ENCODE results near the gene CTDSP2.
"Not testable (repeated sequence)": the region's sequence is repeated elsewhere in the genome, so short reads cannot be mapped to it uniquely, and the experiment has no call there.

The CTDSP2 gene

DNA sequence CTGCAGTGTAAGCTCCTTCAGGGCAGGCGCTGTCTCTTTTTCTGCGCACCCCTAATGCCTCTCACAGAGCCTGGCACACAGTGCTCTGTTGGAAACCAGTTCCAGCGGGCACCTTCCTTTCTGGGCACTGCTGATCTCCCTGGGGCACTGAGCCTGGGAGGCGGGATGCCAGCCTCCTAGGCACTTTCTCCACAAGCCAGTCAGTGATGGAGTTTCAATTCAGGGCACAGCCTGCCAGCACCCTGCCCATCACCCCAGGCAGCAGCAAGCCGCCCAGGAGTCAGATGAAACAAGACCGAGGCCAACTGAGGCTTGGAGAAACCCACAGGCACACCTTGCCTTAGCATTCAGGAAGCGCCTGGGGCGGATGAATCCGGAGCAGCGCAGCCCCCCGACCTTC is 5.7 kb upstream of the CTDSP2 start:
- no peak for DNase-seq

GRCh38 chr12:57851552-57851951 is 5.0 kb upstream of the CTDSP2 start:
- no peak for DNase-seq

GRCh38 chr12:57850854-57851430 is 4.4 kb upstream of the CTDSP2 start:
- no peak for DNase-seq

- DNase-seq, result not testable (repeated sequence)
Observed at GRCh38 chr12:57849447-57849846, 2.9 kb upstream of the CTDSP2 start.

DNA sequence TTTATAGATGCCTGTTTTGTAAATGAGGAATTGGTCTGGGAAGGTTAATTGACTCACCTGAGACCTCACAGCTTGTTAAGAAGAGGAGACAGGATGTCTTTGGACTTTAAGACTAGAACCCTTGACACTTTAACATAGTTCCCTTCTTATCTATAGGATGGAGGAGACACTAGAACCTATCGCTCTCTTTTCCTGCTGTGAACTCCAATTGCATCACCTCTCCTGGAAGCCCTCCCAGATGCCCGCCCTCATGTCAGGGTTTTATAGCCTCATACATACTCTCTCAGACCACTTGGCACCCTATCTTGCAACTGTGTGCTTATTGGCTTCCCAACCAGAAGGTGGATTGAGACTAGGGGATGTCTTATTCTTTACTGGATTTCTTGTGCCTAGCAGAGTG is 2.5 kb upstream of the CTDSP2 start:
- DNase-seq, result no peak

GRCh38 chr12:57848208-57848607 is 1.7 kb upstream of the CTDSP2 start:
- no peak for DNase-seq

GRCh38 chr12:57846285-57846576 is 298 bp downstream of the CTDSP2 start:
- DNase-seq, result no peak

- peak; percentile 80 for DNase-seq
Observed at GRCh38 chr12:57845478-57846284, 848 bp downstream of the CTDSP2 start.

GRCh38 chr12:57844709-57845477 is 1.6 kb downstream of the CTDSP2 start:
- peak; percentile 67 for DNase-seq

GRCh38 chr12:57842342-57843294 is 3.9 kb downstream of the CTDSP2 start:
- DNase-seq, result no peak

DNA sequence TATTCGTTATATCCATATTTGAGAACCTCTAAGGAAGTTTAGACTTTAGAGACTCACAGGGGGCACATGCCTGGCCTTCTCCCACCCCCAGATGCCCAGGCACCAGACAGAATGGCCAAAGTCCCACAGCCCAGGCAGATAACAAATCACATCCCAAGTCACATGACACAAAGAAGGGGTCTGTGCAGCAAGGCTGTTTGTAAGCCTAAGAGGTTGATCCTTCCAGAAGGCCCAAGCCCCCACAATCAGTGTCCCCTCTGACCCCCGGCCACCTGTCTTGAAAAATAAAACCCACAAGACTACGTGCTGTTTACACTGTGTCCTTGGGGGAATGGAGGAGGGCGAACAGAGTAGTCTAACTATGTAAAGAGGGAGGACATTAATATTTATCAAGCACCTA is 5.1 kb downstream of the CTDSP2 start:
- no peak for DNase-seq

GRCh38 chr12:57840726-57841125 is 5.8 kb downstream of the CTDSP2 start:
- no peak for DNase-seq

DNA sequence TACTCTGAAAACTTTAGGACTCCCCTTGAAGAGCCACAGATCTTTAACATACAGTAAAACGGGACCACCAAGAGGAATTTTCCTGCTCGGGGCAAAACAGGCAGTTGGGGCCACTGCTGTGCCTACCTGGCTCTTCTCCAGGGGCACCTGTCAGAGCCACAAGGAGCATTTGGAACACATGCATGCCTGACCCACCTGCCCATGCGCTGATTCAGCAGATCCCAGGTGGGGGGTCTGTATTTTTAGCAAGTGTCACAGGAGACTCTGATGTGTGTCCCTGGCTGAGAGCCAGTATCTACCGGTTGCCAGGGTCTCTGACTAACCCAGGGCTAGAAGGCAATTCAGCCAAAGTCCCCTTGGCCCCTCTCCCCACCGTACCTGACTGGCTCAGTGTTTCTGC is 6.5 kb downstream of the CTDSP2 start:
- DNase-seq, result no peak

- no peak for DNase-seq
Observed at GRCh38 chr12:57838594-57839302, 7.8 kb downstream of the CTDSP2 start.

- DNase-seq, result peak; percentile 67
Observed at GRCh38 chr12:57837864-57838562, 8.5 kb downstream of the CTDSP2 start.

DNA sequence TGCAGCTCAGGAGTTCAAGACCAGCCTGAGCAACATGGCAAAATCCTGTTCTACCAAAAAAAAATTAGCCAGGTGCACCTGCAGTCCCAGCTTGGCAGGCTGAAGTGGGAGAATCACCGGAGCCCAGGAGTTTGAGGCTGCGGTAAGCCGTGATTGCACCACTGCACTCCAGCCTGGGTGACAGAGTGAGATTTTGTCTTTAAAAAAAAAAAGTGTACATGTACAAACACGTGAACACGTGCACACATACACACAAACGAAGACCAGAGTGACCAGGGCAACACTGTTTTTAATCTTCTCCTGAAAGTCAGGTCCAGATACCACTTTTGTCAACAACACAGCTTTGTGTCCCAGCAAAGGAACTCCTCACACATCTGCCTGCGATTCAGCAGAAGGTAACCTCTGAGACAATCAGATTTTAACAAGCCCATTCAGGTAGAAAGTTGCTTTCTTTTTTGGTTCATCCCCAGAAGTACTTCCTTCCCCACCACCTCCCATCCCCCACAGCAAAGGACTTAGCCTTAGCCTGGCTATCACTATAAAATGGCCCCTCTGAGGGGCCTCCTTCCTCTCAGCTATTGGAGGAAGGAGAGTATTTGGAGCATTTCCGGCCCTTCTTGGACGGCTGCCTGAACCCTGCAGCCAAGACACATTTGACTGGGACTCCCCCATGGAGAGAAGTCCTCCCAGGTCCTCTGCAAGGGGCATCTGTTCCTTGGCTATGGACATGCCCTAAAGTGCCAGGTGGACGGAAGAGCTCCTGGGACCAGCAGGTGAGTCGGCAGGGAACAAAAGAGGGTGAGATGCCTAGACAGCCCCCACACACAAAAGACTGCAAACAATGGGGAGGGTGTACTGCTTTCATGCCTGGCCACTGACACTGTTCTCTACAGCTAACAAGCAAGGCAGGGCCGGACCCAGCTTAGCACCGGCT is 9.8 kb downstream of the CTDSP2 start:
- peak; percentile 88 for DNase-seq

DNA sequence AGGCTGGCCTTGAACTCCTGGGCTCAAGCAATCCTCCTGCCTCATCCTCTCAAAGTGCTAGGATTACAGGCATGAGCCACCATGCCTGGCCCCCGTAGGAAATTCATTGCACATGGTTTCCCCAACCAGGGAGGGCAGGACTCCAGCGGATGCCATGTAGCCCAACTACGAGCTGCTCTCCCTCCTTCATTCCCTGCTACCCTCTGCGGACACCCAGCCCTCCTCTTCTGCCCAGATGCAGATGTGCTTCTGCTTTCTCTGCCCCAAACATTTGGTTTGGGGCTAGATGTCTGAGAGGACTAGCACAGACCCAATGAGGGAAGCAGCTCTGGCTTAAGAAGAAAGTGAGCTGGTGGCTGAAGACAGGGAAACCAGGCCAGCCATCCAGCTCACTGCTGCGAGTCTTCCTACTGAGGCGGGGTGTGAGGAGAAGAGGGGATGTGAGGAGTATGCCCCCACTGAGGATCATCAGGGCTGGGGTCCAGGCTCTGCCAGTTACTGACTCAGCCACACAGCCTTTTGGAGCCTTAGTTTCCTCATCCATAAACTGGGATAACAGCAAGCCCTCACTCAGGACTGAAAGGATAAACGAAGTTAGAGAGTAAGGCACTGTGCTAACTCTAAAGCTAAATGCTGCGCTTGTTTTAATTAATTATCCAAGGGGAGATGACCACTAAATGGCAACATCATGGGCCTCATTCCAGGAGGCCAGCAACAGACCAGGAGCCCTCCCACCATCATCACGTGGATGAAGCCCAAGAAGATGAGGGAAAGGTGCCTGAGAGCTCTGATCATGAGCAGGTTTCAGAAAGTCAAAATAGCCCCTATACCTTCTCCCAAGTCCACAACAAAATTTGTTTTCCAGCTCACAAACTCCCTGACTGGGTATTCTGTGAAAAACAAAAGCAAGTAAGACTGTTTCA is 10.9 kb downstream of the CTDSP2 start:
- DNase-seq, result no peak

DNA sequence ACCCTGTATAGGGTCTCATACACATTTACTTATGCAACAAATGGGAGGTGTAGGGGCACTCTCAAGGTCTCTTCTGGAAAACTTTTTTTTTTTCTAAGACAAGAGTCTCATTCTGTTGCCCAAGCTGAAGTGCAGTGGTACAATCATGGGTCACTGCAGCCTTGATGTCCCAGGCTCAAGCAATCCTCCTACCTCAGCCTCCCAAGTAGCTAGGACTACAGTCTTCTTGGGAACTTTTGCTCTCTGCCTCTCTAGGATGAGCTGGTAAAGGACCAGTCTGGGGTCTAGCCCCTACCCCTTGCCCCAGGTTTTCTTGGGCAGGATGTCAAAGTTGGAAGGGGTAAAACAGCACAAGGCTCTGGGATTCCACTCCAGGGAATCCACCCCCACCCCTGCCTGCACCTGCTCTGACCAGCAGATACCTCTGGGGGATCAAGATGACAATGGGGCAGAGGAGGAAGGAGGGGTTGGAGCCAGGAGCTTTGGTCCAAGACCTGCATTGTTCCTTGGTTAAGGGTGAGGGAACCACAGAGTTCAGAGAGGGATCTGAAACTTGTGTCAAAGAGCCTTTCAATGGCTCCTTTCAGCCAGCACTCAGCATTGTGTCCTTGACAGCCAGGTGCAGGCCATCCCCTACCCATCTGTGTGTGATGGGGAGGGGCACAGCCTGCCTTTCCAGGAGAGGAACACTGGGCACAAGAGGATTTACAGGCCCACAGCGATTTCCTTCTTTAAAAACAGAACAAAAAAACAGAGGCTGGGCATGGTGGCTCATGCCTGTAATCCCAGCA is 12.2 kb downstream of the CTDSP2 start:
- DNase-seq, result no peak
